Measurements from ENCODE around the gene ADGRA1.

Gene ADGRA1

GRCh38 chr10:133087679-133088178, at the start of gene ADGRA1:
Gene ADGRA1, plus strand, starts transcription at chr10:133087924. Its CDS starts 986 bp downstream, at chr10:133088910.
- no peaks in the 10 kb centered on the region for H3K79me2 ChIP-seq (ENCODE audit: insufficient read depth, low read length)

GRCh38 chr10:133038036-133038823, 49.5 kb upstream of the ADGRA1 start:
- Histone ChIP-seq H3K9ac (ENCODE audit: low read depth, low read length, poor library complexity, severe bottlenecking) (no peak overlapping the region), H3K79me2 (ENCODE audit: insufficient read depth, low read length) (no peaks in the 10 kb centered on the region), H3K9me2 (replicated peaks; ENCODE audit: low read depth, low read length) (no peaks in the 10 kb centered on the region), H3K36me3 (ENCODE audit: insufficient read depth, low read length) (no peaks in the 10 kb centered on the region), H3K9me3 (ENCODE audit: insufficient read depth, low read depth, low read length) (peaks cover 5% of the 10 kb centered on the region; the same call in 1 of the 2 replicates), H3F3A (ENCODE audit: low read depth) (no peaks in the 10 kb centered on the region), H4K20me1 (ENCODE audit: insufficient read depth, low read length, poor library complexity, severe bottlenecking) (no peaks in the 10 kb centered on the region), H3K4me1 (ENCODE audit: insufficient read depth, low read length, poor library complexity, severe bottlenecking) (no peaks in the 10 kb centered on the region), H3K4me3 (ENCODE audit: low read length, poor library complexity, severe bottlenecking) (no peak overlapping the region), H3K27me3 (ENCODE audit: insufficient read depth, low read length, poor library complexity, severe bottlenecking) (no peaks in the 10 kb centered on the region), H3K4me2 (ENCODE audit: low read depth, low read length, poor library complexity, severe bottlenecking) (no peak overlapping the region), H2AFZ (ENCODE audit: low read length) (no peak overlapping the region)
- TF ChIP-seq EZH2phosphoT487 (IDR thresholded peaks at IDR 0.05; ENCODE audit: borderline replicate concordance) (no peak), CTCF (conservative IDR thresholded peaks at IDR 0.05; ENCODE audit: low read length) (no peak)

More at GRCh38 chr10:133087679-133088178, at the start of gene ADGRA1:
- Histone ChIP-seq H3K9me2 (replicated peaks; ENCODE audit: low read depth, low read length) (no peaks in the 10 kb centered on the region), H3K4me3 (ENCODE audit: low read length, poor library complexity, severe bottlenecking) (no peak within 1 kb of the TSS), H3K9ac (ENCODE audit: low read depth, low read length, poor library complexity, severe bottlenecking) (no peak within 1 kb of the TSS), H4K20me1 (ENCODE audit: insufficient read depth, low read length, poor library complexity, severe bottlenecking) (no peaks in the 10 kb centered on the region), H2AFZ (ENCODE audit: low read length) (no peak within 1 kb of the TSS), H3F3A (ENCODE audit: low read depth) (no peaks in the 10 kb centered on the region), H3K36me3 (ENCODE audit: insufficient read depth, low read length) (no peaks in the 10 kb centered on the region), H3K9me3 (ENCODE audit: insufficient read depth, low read depth, low read length) (peaks cover 16% of the 10 kb centered on the region; the same call in 1 of the 2 replicates), H3K27me3 (ENCODE audit: insufficient read depth, low read length, poor library complexity, severe bottlenecking) (no peaks in the 10 kb centered on the region), H3K4me2 (ENCODE audit: low read depth, low read length, poor library complexity, severe bottlenecking) (no peak within 1 kb of the TSS), H3K4me1 (ENCODE audit: insufficient read depth, low read length, poor library complexity, severe bottlenecking) (no peaks in the 10 kb centered on the region)
- TF ChIP-seq CTCF (conservative IDR thresholded peaks at IDR 0.05; ENCODE audit: low read length) (no peak), EZH2phosphoT487 (IDR thresholded peaks at IDR 0.05; ENCODE audit: borderline replicate concordance) (no peak)

GRCh38 chr10:133039107-133039802, 48.5 kb upstream of the ADGRA1 start:
- Histone ChIP-seq H3K79me2 (ENCODE audit: insufficient read depth, low read length) (no peaks in the 10 kb centered on the region), H3K9me3 (ENCODE audit: insufficient read depth, low read depth, low read length) (peaks cover 5% of the 10 kb centered on the region; the same call in 1 of the 2 replicates), H3K36me3 (ENCODE audit: insufficient read depth, low read length) (no peaks in the 10 kb centered on the region), H2AFZ (ENCODE audit: low read length) (no peak overlapping the region), H3K4me3 (ENCODE audit: low read length, poor library complexity, severe bottlenecking) (no peak overlapping the region), H3K4me2 (ENCODE audit: low read depth, low read length, poor library complexity, severe bottlenecking) (no peak overlapping the region), H3K27me3 (ENCODE audit: insufficient read depth, low read length, poor library complexity, severe bottlenecking) (no peaks in the 10 kb centered on the region), H4K20me1 (ENCODE audit: insufficient read depth, low read length, poor library complexity, severe bottlenecking) (no peaks in the 10 kb centered on the region), H3K9ac (ENCODE audit: low read depth, low read length, poor library complexity, severe bottlenecking) (no peak overlapping the region), H3K4me1 (ENCODE audit: insufficient read depth, low read length, poor library complexity, severe bottlenecking) (no peaks in the 10 kb centered on the region), H3F3A (ENCODE audit: low read depth) (no peaks in the 10 kb centered on the region), H3K9me2 (replicated peaks; ENCODE audit: low read depth, low read length) (no peaks in the 10 kb centered on the region)
- TF ChIP-seq EZH2phosphoT487 (IDR thresholded peaks at IDR 0.05; ENCODE audit: borderline replicate concordance) (no peak), CTCF (conservative IDR thresholded peaks at IDR 0.05; ENCODE audit: low read length) (no peak)
